GM12892 (cell line): ENCODE results near the gene MMP2.

Experiments
- POLR2A ChIP-seq: IDR thresholded peaks from 2 replicates; pipeline ENCODE4 v1.6.1; 2011; ENCODE audit warnings: low read depth, low read length, control low read depth
- POLR2AphosphoS5 ChIP-seq: IDR thresholded peaks from 2 replicates; pipeline ENCODE4 v1.6.1; 2011; ENCODE audit warnings: low read depth, low read length, control low read depth
- TAF1 ChIP-seq: IDR thresholded peaks from 2 replicates; pipeline ENCODE4 v1.6.1; 2011; ENCODE audit warnings: low read depth, mild to moderate bottlenecking, control low read depth, low read length, borderline replicate concordance

- TF ChIP-seq POLR2AphosphoS5 = no peak
- no peak for TF ChIP-seq POLR2A
- no peak for TF ChIP-seq TAF1
Observed at GRCh38 chr16:55438281-55438680, 40.7 kb upstream of the MMP2 start.
